Stimulated activated effector memory CD8-positive, alpha-beta T cell treated with anti-CD3 and anti-CD28 coated beads, Interleukin-12 subunit alpha, Interleukin-12 subunit beta, amount 100 ng/mL, for 72 hours (primary cell): ENCODE measurements around the gene SLC24A3.

Experiments used
- ATAC-seq: fragments of 150-1000 bp; cut with Tn5 transposase; 2 replicates; pipeline ENCODE4 v1.10.0; 2021
- DNase-seq, 2 donors: peaks; one replicate each; pipeline ENCODE4 v3.0.0; 2021 to 2022; ENCODE audit warnings: low spot score in 2 of 2
- H3K27ac Mint-ChIP-seq: one replicate; pipeline ENCODE4 v1.8.0; 2022; ENCODE audit warnings: mild to moderate bottlenecking, mixed read lengths
- H3K36me3 Mint-ChIP-seq: one replicate; pipeline ENCODE4 v1.8.0; 2022; ENCODE audit warnings: mild to moderate bottlenecking, mixed read lengths
- H3K4me1 Mint-ChIP-seq: one replicate; pipeline ENCODE4 v1.8.0; 2022; ENCODE audit warnings: mixed read lengths
- H3K4me3 Mint-ChIP-seq: one replicate; pipeline ENCODE4 v1.8.0; 2022; ENCODE audit warnings: mild to moderate bottlenecking, mixed read lengths
- H3K9me3 Mint-ChIP-seq: one replicate; pipeline ENCODE4 v1.8.0; 2022; ENCODE audit warnings: mixed read lengths

Gene SLC24A3

DNA sequence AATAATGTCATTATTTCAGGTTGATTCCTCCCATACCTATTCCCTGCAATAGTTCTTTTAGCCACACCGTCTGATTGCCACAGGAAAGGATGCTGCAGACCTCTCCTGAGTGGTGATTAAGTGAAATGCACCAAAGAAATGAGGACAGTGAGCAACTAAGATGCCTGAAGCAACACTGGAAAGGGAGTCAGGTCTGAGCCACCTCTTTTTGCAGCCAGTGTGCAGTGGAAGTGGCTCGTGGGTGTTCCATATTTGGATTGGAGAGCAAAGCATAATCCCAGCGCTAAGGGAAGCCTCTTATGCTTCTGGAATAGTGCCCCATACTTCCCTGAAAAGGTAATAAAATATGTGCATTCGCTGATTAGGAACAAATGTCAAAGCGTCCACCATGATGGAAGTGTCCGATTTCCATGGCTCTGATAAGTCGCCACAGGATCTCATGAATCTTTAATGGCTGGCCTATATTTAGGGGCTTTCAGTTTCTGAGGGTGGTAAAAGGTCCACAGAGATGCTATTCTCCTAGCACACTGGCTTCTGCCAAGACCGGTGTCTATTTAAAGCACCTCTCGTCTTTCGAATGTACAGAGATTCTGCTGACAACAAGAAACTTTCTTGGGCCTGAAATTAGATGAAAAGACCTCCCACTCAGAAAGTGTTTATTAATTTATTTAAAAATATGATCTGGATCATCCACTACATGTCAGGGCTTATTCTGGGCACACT is 253.9 kb downstream of the SLC24A3 start:
- no peak overlapping the region for H3K4me3 Mint-ChIP-seq
- no peak overlapping the region for H3K27ac Mint-ChIP-seq
- no peaks in the 10 kb centered on the region for H3K36me3 Mint-ChIP-seq
- H3K9me3 Mint-ChIP-seq = peaks cover 5% of the 10 kb centered on the region
- no peak for DNase-seq
- no peak for ATAC-seq
- H3K4me1 Mint-ChIP-seq = no peaks in the 10 kb centered on the region

DNA sequence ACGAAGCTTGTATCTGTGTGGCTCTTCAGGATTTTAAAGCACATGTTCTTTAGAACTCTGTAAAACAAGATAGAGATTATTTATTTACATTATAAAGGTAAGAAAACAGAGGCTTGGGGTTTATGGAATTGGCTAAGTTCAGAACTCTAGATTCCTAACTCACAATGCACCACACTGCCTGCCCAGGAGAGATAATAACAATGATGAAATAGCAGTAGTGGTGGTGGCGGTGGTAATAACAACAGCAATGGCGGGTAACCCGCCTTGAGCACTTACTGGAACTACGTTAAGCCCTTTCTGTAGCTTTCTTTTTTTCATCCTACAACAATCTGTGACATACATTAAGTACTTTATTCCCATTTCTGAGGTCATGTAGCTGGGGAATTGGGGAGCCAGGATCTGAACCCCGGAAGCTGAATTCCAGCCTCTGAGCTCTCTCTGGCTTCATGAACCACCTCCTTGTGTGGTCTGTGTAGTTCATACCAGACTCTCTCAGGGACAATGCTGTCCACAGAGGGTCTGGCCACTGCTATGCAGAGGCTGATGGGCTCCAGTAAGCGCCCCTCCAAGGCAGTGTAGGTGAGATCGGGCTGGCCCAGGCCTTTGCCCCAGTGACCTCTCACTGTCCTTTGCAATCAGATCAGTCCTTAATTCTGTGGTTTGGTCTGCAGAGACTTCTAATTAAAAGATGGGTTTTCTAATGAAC is 260.9 kb downstream of the SLC24A3 start:
- H3K9me3 Mint-ChIP-seq = peaks cover 9% of the 10 kb centered on the region
- no peaks in the 10 kb centered on the region for H3K4me1 Mint-ChIP-seq
- H3K27ac Mint-ChIP-seq = no peak overlapping the region
- no peak for DNase-seq
- H3K4me3 Mint-ChIP-seq = no peak overlapping the region
- ATAC-seq = peak; percentile 12
- H3K36me3 Mint-ChIP-seq = no peaks in the 10 kb centered on the region

DNA sequence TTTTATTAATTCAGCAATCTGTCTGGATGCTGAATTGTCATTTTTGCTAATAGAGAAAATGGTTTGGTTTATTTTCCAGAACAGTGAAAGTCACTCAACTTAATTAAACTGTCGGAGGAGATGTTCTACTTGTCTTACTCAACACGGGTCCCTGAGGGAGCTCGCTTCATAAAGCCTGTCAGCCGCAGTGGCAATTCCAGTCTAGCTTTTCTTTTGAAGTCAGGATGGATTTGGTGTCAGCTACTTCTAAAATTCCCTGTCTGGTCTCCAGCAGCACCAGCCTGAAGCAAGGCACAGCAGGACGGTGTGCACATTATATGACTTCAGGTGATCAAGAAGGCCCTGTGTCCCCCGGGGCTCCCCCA is 261.5 kb downstream of the SLC24A3 start:
- Mint-ChIP-seq H3K27ac (no peak overlapping the region), H3K36me3 (no peaks in the 10 kb centered on the region), H3K9me3 (peaks cover 5% of the 10 kb centered on the region), H3K4me1 (no peaks in the 10 kb centered on the region), H3K4me3 (no peak overlapping the region)
- DNase-seq = no peak
- ATAC-seq = no peak

DNA sequence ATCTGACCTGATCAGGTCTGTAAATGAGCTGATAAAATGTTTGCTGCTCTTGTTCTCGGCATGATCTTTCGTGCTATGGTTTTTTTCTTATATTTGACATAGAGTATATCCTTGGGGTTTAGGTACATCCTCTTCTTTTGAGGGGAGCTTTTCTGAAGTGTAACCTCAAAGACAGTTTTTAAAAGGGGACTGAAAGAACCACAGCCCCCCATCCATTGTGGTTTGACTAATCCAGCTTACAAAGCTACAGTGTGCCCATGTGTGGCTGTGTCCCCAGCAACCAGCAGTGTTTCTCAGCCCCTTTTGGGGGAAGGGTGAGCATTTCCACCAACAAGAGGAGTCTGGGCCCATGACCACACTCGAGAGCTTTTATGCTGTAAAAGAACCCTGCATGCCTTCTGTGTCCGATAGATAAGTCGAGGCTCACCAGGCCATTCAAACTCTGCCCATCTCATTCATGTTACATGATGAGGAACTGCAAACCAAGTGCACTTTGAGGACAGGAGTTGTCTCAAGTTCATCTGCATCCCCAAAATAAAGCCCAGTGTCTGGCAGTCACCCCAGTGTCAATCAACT is 266.0 kb downstream of the SLC24A3 start:
- Mint-ChIP-seq H3K4me1 (no peaks in the 10 kb centered on the region), H3K9me3 (peaks cover 7% of the 10 kb centered on the region), H3K27ac (no peak overlapping the region), H3K4me3 (no peak overlapping the region), H3K36me3 (no peaks in the 10 kb centered on the region)
- ATAC-seq (no peak), DNase-seq (no peak)

DNA sequence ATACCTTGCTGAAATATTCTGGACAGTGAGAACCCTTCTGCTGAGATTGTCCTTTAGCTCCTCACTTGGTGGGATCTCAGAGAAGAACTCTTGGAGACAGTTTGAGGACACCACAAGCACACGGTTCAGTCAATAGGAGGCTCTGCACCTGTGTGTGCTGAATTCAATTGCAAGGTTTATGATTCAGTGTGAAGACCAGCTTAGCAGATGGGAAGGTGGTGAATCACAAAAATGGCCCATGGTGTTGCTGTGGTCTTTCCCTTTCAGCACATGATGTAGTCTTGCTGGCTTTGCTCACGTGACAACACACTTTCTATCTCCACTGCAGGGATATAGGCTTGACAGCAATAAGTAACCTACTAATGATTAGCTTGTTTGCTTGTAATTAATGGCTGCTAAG is 270.3 kb downstream of the SLC24A3 start:
- Mint-ChIP-seq H3K36me3 (no peaks in the 10 kb centered on the region), H3K27ac (no peak overlapping the region), H3K4me1 (no peaks in the 10 kb centered on the region), H3K4me3 (no peak overlapping the region), H3K9me3 (peaks cover 3% of the 10 kb centered on the region)
- DNase-seq (no peak), ATAC-seq (no peak)

DNA sequence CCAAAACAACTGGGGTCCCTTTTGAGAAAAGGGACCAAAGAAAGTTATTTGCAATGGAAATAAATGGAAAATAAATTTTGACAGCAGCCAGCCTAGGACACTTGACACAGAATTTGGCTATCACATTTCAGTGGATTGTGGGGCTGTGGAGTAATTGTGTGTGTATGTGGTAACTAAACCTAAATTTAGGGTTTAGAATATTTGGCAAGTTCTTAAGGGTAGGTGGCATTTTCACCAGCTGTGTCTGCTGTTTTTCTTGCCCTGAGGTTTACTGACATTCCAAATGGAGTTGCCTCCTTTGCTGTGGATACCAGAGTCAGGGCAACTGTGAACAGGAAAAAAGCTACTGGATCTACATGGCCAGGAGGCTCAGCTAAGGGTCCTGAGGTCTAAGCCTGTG is 270.9 kb downstream of the SLC24A3 start:
- no peaks in the 10 kb centered on the region for H3K4me1 Mint-ChIP-seq
- no peaks in the 10 kb centered on the region for H3K36me3 Mint-ChIP-seq
- ATAC-seq (no peak), DNase-seq (no peak)
- no peak overlapping the region for H3K27ac Mint-ChIP-seq
- no peak overlapping the region for H3K4me3 Mint-ChIP-seq
- H3K9me3 Mint-ChIP-seq = peaks cover 3% of the 10 kb centered on the region

DNA sequence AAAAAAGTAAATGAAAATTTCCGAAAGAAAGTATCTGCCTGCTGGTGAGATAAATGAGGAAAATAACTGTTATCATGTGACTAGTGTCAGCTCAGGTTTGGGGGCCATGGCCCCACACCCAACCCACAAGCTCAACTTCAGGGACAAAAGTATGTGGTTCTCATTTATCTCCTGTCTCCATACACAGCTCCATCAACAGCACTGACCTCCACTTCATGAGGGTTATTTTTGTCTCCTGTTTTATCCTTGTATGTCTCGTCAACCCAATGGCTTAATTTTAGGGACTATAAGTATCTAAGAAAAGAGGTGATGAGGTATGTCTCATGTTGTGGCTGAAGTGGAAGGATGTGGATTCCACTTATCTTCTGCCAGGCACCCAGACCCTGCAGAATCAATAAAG is 274.0 kb downstream of the SLC24A3 start:
- Mint-ChIP-seq H3K4me3 (no peak overlapping the region), H3K36me3 (no peaks in the 10 kb centered on the region), H3K9me3 (peaks cover 3% of the 10 kb centered on the region), H3K4me1 (no peaks in the 10 kb centered on the region), H3K27ac (no peak overlapping the region)
- ATAC-seq = no peak
- DNase-seq = no peak

DNA sequence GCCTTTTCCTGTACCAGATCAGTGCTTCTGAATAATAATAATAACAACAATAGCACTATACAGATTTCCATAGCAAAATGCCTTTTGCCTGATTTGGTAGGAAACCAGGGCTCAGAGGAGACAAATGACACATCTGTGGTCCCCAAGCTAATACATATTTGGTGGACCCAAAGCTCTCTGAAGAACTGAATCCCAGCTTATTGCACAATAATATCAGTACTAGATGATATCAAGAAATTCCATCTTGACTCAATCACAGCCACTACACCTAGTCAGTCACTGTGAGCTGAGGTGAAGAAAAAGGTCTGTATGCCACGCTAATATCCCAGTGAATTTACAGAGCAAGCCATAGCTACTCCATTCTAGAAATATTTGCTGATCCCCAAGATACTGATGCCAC is 275.0 kb downstream of the SLC24A3 start:
- Mint-ChIP-seq H3K4me1 (no peaks in the 10 kb centered on the region), H3K9me3 (no peaks in the 10 kb centered on the region), H3K27ac (no peak overlapping the region), H3K36me3 (no peaks in the 10 kb centered on the region), H3K4me3 (no peak overlapping the region)
- DNase-seq (no peak), ATAC-seq (no peak)

DNA sequence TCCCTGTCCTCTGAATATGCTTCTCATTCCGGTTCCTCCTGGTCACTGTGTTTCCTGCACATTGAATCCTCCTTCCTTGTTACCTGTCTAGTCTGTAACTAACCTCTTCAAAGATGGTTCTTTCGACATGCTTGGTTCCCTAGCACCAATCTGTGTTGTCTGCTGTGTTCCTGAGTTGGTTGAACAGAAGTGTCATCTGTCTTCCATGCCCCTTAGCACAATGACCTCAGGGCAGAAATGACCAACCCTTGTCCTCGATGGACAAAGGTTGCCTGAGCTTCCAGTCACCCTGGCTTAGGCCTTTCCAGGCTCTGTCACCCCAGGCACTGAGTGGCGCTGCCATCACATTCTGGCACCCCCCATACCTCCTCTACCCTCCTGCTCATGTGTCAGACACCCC is 278.8 kb downstream of the SLC24A3 start:
- Mint-ChIP-seq H3K9me3 (no peaks in the 10 kb centered on the region), H3K4me3 (no peak overlapping the region)
- ATAC-seq = no peak

DNA sequence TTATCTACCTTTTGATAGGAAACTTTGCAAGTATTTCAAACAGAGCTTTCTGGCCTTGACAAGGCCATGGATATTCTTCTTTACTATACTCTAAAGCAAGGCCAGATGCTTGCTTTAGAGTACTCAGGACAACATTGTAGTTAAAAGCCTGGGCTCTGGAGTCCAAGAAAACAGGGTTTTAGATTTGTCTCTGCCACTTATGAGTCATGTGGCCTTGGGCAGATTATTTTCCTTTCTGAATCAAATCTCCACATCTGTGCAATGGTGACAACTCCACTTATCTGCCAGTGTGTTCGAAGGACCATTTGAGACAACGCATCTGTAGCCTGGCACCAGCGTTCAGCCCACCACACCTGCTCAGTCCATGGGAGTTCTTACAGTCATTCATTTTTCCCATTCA is 279.7 kb downstream of the SLC24A3 start:
- no peaks in the 10 kb centered on the region for H3K9me3 Mint-ChIP-seq
- no peaks in the 10 kb centered on the region for H3K4me1 Mint-ChIP-seq
- ATAC-seq (no peak), DNase-seq (no peak)
- no peaks in the 10 kb centered on the region for H3K36me3 Mint-ChIP-seq
- H3K27ac Mint-ChIP-seq = no peak overlapping the region
- H3K4me3 Mint-ChIP-seq = no peak overlapping the region

More for the DNA sequence above, 278.8 kb downstream of the SLC24A3 start:
- Mint-ChIP-seq H3K36me3 (no peaks in the 10 kb centered on the region), H3K4me1 (no peaks in the 10 kb centered on the region), H3K27ac (no peak overlapping the region)
- DNase-seq = no peak

DNA sequence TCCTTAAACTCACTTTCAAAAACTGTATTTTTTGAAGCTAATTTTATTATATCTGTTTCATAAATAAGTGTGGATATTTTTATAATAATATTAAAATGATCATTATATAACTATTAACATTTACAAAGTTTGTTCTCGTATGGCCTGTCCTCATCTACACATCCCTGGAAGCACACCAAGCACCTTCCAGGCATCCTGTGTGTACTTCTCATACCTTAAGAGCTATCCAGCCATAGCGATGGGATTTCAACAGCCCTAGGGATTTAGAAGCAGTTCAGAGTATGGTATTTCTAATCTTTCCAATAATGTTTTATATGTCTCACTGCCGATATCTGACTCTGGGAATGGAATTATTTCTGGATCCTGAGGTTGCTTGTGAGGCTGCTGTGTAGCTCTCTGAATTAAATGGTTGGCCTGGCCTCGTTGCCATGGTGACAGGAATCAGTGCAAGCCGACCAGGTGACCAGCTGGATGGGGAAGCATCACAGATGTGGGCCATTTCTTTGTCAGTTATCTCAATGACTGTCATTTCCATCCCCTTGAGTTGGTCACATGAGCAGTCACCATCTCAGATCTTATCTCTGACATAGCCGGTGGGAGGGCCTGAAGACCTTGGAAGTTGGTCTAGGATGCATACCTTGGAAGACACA is 280.4 kb downstream of the SLC24A3 start:
- ATAC-seq = no peak
- H3K4me1 Mint-ChIP-seq = no peaks in the 10 kb centered on the region
- H3K36me3 Mint-ChIP-seq = no peaks in the 10 kb centered on the region
- H3K9me3 Mint-ChIP-seq = no peaks in the 10 kb centered on the region
- no peak overlapping the region for H3K27ac Mint-ChIP-seq
- H3K4me3 Mint-ChIP-seq = no peak overlapping the region
- no peak for DNase-seq

DNA sequence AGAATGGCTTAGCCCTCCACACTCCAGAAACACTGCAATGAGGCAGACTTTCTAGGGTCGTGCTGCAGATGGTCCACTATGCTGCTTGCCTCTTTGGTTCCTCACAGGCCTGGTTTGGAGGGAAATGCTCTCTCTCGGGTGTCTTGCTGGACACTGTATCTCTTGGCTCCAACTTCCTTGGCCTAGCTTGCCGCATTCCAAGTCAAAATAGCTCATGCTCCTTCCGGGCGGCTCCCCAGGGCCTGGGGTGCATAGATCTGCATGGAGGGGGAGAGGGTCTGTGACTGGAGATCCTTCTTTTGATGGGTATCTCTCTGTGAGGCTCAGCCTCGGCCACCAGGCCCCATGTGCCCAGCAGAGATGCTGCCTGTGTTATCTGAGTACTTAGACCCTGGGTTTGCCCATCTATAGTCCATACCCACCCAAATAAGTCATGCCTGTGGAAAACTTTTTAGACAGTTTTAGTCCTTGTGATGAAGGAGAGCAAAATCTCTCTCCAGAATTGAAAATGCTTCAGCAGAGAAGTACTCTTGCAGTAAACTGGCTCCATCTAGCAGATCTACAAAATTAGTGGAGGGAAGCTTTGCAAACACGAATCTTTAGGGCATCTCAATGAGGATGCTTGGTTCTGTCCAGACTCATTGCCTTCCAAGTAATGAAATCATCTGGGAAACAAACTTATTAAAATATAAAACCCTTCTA is 281.5 kb downstream of the SLC24A3 start:
- Mint-ChIP-seq H3K9me3 (no peaks in the 10 kb centered on the region), H3K4me1 (peaks cover 5% of the 10 kb centered on the region), H3K36me3 (no peaks in the 10 kb centered on the region), H3K4me3 (no peak overlapping the region), H3K27ac (no peak overlapping the region)
- DNase-seq (no peak), ATAC-seq (no peak)

DNA sequence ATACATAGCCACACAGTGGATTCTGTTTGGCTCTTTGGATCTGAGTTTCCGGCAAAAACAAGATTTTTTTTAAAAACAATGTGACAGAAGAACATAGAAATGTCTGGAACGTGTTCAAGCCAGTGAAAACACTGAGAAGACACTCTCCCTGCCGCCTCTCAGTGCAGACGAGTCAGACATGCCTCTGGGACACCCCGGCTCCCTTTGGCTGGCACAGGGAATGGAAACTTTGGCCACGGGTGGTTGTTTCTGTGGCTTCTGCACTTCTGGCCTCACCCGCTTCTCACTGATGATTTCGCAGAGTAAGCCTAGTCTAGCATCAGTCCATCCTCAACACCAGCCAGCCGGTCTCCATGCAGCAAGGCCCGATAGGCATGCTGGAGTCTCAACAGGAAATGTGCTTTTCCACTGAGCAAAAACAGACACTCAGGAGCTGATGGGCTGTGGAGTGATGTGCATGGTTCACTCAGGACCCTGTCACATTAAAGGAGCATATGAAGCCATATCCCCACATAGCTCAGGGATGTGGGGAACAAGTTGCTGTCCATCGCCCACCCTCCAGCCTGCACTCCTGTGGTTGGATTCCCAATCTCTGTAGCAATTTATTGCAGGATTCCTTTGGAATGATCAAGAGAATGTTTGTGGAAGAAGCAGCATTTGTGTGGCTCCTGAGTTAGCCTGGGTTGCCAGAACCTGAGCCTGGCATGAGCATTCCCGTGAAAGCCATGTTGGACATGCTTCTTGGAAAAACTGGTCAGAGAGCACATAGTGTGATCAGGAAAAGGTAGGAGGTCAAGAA is 283.7 kb downstream of the SLC24A3 start:
- no peak overlapping the region for H3K4me3 Mint-ChIP-seq
- ATAC-seq (no peak), DNase-seq (no peak)
- no peaks in the 10 kb centered on the region for H3K36me3 Mint-ChIP-seq
- H3K27ac Mint-ChIP-seq = no peak overlapping the region
- no peaks in the 10 kb centered on the region for H3K9me3 Mint-ChIP-seq
- H3K4me1 Mint-ChIP-seq = peaks cover 5% of the 10 kb centered on the region

DNA sequence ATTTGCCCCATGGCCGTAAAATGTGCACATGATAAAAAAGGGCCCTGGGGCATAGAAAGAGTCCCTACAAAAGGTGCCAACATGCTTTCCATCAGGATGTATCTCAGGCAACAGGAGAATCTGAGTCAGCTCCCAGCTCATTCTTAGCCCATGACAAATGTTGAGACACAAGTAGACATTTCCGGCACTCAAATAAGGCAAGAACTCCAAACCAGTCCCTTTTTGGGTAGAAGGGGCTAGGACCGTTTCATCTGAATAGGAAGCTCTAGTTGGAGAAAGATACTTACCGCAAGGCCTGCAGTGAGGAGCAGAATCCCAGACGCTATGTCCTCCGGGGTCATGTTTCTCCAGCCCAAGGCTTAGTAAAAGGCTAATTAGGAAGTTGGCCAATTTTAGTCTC is 284.6 kb downstream of the SLC24A3 start:
- no peak overlapping the region for H3K27ac Mint-ChIP-seq
- peaks cover 5% of the 10 kb centered on the region for H3K4me1 Mint-ChIP-seq
- no peaks in the 10 kb centered on the region for H3K36me3 Mint-ChIP-seq
- DNase-seq (no peak), ATAC-seq (no peak)
- H3K9me3 Mint-ChIP-seq = no peaks in the 10 kb centered on the region
- H3K4me3 Mint-ChIP-seq = no peak overlapping the region

DNA sequence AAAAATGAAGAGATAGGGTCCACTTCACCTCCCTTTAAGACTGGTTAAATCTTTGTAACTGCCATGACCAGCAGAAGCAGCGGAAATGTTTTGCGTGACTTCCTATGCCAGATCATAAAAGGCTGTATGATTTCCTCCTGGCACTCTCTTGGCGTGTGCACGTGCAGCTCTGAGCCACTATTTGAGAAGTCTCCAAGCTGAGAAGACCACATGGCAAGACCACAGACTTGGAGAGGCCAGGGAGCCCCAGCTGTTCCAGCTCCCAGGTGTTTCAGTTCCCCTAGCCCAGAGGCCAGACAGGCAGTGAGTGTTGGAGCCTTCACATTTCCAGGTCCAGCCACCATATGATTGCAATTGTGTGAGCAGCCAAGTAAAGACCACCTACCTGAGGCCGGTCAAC is 286.3 kb downstream of the SLC24A3 start:
- DNase-seq (no peak), ATAC-seq (no peak)
- Mint-ChIP-seq H3K4me1 (peaks cover 5% of the 10 kb centered on the region), H3K4me3 (no peak overlapping the region), H3K27ac (no peak overlapping the region), H3K9me3 (no peaks in the 10 kb centered on the region), H3K36me3 (no peaks in the 10 kb centered on the region)
